ENCODE results near the gene ARIH2. TPM values are rescaled to one million over a fixed set of nuclear protein-coding genes. Genes with fewer than 3 reads are reported as not detected.

ARIH2 gene
- total RNA-seq, 1 experiment from 2014 or later: 167 TPM

- ChIA-PET CTCF (interaction anchor here (0.6 to 2.0 kb wide), 5 partner anchors 12 to 480 kb away, joined by 3 to 10 read pairs (median 3); partner anchors contain the start of gene WDR6), POLR2A (interaction anchor here (0.7 to 9.9 kb wide), 13 partner anchors 9 to 421 kb away, joined by 3 to 251 read pairs (median 4); partner anchors contain the start of genes ARIH2, IMPDH2, IP6K2 and P4HTM)
- Mint-ChIP-seq H3K4me1 (ENCODE audit: insufficient read depth, unreplicated experiment) (no peaks in the 10 kb centered on the region), H3K4me3 (ENCODE audit: unreplicated experiment) (peak overlapping the region; percentile 89), H3K36me3 (ENCODE audit: insufficient read depth, unreplicated experiment) (peaks cover 66% of the 10 kb centered on the region), H3K27me3 (ENCODE audit: insufficient read depth, unreplicated experiment) (no peaks in the 10 kb centered on the region), H3K9me3 (ENCODE audit: unreplicated experiment) (no peaks in the 10 kb centered on the region), H3K27ac (ENCODE audit: low read depth, unreplicated experiment) (peak overlapping the region; percentile 66)
- TF ChIP-seq, protein P1, sequence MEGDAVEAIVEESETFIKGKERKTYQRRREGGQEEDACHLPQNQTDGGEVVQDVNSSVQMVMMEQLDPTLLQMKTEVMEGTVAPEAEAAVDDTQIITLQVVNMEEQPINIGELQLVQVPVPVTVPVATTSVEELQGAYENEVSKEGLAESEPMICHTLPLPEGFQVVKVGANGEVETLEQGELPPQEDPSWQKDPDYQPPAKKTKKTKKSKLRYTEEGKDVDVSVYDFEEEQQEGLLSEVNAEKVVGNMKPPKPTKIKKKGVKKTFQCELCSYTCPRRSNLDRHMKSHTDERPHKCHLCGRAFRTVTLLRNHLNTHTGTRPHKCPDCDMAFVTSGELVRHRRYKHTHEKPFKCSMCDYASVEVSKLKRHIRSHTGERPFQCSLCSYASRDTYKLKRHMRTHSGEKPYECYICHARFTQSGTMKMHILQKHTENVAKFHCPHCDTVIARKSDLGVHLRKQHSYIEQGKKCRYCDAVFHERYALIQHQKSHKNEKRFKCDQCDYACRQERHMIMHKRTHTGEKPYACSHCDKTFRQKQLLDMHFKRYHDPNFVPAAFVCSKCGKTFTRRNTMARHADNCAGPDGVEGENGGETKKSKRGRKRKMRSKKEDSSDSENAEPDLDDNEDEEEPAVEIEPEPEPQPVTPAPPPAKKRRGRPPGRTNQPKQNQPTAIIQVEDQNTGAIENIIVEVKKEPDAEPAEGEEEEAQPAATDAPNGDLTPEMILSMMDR (IDR thresholded peaks at IDR 0.05; ENCODE audit: unreplicated experiment): no peak
- peak; percentile 34 for DNase-seq (ENCODE audit: unreplicated experiment)
- no TSS peak for BruUV-seq (replicated peaks)
- intact Hi-C loops (cut with micrococcal nuclease): loop anchor here (10.0 kb wide), 1 partner anchor 135 kb away; no protein-coding TSS in a partner anchor
These were observed 101.3 kb downstream of the ARIH2 start for GRCh38 chr3:49019941-49020329.

- ChIA-PET CTCF (interaction anchor here (0.6 to 2.7 kb wide), 8 partner anchors 13 to 843 kb away, joined by 3 to 11 read pairs (median 4); partner anchors contain the start of gene WDR6), POLR2A (interaction anchor here (0.6 to 9.9 kb wide), 29 partner anchors 8 to 429 kb away, joined by 3 to 251 read pairs (median 5); partner anchors contain the start of genes ARIH2, IMPDH2, KLHDC8B and LAMB2)
- intact Hi-C loops (cut with micrococcal nuclease): loop anchor here (10.0 kb wide), 1 partner anchor 134 kb away; no protein-coding TSS in a partner anchor
- peak; percentile 31 for DNase-seq (ENCODE audit: unreplicated experiment)
- peak overlapping the region; percentile 95 for H3K27ac Mint-ChIP-seq (ENCODE audit: low read depth, unreplicated experiment)
- TF ChIP-seq, protein P1 (IDR thresholded peaks at IDR 0.05; ENCODE audit: unreplicated experiment): no peak
- H3K27me3 Mint-ChIP-seq (ENCODE audit: insufficient read depth, unreplicated experiment): no peaks in the 10 kb centered on the region
- H3K4me1 Mint-ChIP-seq (ENCODE audit: insufficient read depth, unreplicated experiment): peaks cover 5% of the 10 kb centered on the region
- peak overlapping the region; percentile 89 for H3K4me3 Mint-ChIP-seq (ENCODE audit: unreplicated experiment)
- H3K9me3 Mint-ChIP-seq (ENCODE audit: unreplicated experiment): no peaks in the 10 kb centered on the region
- TSS peak; percentile 51 for BruUV-seq (replicated peaks)
- peaks cover 66% of the 10 kb centered on the region for H3K36me3 Mint-ChIP-seq (ENCODE audit: insufficient read depth, unreplicated experiment)
These were observed 101.9 kb downstream of the ARIH2 start for GRCh38 chr3:49020330-49021212.

- intact Hi-C loops (cut with micrococcal nuclease): loop anchor here (10.0 kb wide), 1 partner anchor 133 kb away; no protein-coding TSS in a partner anchor
- Mint-ChIP-seq H3K4me3 (ENCODE audit: unreplicated experiment) (peak overlapping the region; percentile 89), H3K27ac (ENCODE audit: low read depth, unreplicated experiment) (peak overlapping the region; percentile 95), H3K36me3 (ENCODE audit: insufficient read depth, unreplicated experiment) (peaks cover 66% of the 10 kb centered on the region), H3K4me1 (ENCODE audit: insufficient read depth, unreplicated experiment) (peaks cover 11% of the 10 kb centered on the region), H3K9me3 (ENCODE audit: unreplicated experiment) (no peaks in the 10 kb centered on the region), H3K27me3 (ENCODE audit: insufficient read depth, unreplicated experiment) (no peaks in the 10 kb centered on the region)
- BruUV-seq (replicated peaks): no TSS peak
- CTCF ChIA-PET: interaction anchor here (0.6 to 2.7 kb wide), 13 partner anchors 10 to 842 kb away, joined by 3 to 14 read pairs (median 6); partner anchors contain the start of gene WDR6
- TF ChIP-seq, protein P1 (IDR thresholded peaks at IDR 0.05; ENCODE audit: unreplicated experiment): no peak
- DNase-seq (ENCODE audit: unreplicated experiment): peak; percentile 98
- POLR2A ChIA-PET: interaction anchor here (0.6 to 9.9 kb wide), 39 partner anchors 7 to 456 kb away, joined by 3 to 251 read pairs (median 5); partner anchors contain the start of genes ARIH2, IMPDH2, KLHDC8B and LAMB2
These were observed 102.7 kb downstream of the ARIH2 start for GRCh38 chr3:49021213-49021812.
